COLO829 (cell line): Measurements from ENCODE around the gene DGKG.
A peak's percentile ranks its signal among the peaks of the same experiment; 100 is the strongest.

ENCODE experiments used
- DNase-seq: peaks from one replicate; pipeline ENCODE4 v3.0.0; 2012; ENCODE audit warnings: low spot score

DGKG gene

DNA sequence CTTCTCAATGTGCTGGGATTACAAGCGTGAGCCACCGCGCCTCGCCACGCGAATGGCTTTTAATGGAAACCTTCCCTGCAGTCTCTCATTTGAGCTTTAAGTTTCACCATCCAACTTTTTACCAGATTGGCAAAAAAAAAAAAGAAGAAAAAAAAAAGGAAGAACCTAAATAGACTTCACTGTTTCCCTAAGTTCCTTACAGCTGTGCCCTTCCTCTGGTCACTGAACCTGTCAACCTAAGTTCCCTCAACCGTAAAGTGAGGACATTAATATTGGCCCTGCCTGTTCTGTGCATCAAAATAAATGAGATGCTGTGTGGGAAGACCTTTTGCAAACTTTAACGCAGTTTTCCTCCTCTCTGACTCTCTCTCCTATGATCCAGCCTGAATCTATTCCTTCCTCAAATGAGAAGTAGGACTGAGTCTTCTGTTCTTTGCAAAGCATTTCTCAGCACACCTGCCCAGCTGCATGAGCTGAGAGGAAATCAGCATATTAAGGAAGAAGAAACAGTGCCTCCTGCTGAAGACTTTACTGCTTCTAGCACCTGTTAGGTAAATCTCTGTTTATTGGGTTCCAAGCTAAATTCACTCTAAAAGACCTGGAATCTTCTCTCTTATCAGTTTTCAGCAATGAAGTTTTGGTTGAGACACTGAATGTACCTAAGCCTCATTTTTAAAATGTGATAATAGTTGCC lies 153.6 kb downstream of the DGKG start:
- no peak for DNase-seq

GRCh38 chr3:186207515-186207914 lies 154.5 kb downstream of the DGKG start:
- DNase-seq, result no peak

GRCh38 chr3:186200726-186201125 lies 161.3 kb downstream of the DGKG start:
- DNase-seq, result peak; percentile 64

GRCh38 chr3:186198442-186198841 lies 163.6 kb downstream of the DGKG start:
- DNase-seq, result no peak

DNA sequence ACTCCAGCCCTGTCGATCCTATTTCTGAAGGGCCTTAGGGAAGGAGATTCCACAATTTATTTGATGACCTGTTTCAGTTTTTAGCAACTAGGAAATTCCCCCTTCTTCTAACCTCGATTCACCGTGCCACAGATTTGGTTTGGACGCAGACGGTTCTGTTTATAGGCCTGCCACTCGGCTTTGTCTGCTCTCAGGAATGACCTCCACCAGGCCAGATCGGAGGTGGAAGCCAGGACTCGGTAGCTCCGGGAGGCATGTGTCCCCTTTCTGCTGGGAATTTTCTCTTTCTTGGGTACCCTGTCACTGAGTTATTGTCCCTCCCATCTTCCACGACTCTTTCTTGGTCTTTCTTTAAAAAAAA lies 167.6 kb downstream of the DGKG start:
- DNase-seq, result no peak

- no peak for DNase-seq
Observed at GRCh38 chr3:186193534-186194450, 168.2 kb downstream of the DGKG start.

DNA sequence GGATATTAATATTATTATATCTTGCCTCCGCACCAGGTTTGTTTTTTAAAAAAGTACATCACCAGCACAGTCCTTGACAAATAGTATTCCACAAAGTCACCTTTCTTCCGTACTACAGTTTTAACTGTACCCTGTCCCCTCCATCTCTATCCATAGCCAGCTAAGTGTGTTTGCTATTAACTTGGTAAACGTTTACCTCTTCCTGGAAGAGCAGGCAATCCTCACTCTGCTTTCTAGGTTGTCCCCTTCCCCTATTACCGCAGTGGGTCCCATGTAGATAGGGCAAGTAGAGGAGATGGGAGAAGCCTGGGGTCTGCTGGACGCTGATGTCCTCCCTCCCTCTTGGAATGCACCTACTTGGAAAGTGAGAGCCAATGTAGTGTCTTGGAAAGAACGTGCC lies 169.2 kb downstream of the DGKG start:
- no peak for DNase-seq

GRCh38 chr3:186189492-186189891 lies 172.5 kb downstream of the DGKG start:
- DNase-seq, result no peak

GRCh38 chr3:186187401-186188275 lies 174.4 kb downstream of the DGKG start:
- DNase-seq, result no peak

DNA sequence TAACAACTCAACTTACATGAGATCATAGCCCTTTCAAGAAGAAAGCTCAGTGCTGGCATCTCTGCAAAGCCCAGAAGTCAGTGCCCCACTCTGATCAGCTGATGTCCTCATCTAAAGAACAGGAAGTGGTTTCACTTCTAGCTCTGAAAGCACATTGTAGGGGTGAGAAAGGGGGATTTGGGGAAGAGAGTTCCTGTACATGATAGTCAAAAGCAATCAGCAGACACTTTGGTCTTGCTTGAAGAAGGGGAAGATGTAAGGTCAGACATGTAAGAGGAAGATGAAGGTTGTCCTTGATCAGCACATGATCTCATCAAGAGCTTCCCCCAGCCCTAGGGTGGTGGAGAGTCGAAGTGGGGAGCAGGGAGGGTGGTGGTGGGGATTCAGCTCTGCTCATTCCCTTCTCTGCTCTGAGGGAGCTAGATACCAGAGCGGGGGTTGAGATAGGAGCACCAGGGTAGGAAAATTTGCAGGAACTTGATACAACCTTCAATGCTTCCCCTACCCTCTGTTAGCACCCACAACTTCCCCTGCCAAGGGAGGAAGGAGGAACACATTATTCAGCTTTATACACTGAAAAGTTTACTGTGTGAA lies 176.7 kb downstream of the DGKG start:
- DNase-seq, result no peak

DNA sequence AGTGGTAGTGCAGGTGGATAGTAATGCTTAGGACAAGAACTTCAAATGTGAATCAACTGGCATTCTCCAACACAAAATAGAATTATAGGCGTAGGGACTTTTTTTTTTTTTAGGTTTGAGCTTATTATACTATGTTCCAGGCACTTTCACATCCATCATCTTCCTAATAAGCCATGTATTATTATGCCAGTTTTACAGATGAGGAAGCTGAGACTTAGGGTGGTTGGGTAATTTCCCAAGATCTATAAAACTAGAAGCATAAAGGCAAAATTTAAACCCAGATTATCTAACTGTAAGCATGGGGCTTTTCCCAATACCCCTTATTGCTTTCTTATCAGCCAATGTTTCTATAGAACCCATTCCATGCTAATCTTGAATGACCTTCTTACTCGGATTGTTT lies 178.0 kb downstream of the DGKG start:
- no peak for DNase-seq

- DNase-seq, result no peak
Observed at GRCh38 chr3:186182850-186183249, 179.2 kb downstream of the DGKG start.

DNA sequence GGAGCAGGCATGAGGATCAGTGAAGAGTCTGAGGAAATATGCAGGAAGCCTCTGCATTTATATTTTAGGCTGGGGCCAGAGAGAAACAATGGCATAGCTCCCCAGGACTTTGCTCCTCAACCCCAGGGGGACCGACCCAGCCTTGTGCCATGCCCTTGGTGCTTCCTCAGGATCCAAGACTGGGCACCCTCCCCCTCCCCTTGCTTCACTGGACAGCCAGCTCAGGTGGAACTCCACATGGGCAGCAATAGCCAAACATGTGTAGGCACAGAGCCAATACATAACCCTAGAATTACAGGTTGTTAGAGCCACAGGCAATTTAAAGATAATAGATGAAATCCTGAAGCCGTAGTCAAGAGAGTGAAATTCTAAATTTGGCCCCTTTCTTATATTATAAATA lies 180.1 kb downstream of the DGKG start:
- no peak for DNase-seq

- no peak for DNase-seq
Observed at GRCh38 chr3:186180891-186181481, 181.0 kb downstream of the DGKG start.

DNA sequence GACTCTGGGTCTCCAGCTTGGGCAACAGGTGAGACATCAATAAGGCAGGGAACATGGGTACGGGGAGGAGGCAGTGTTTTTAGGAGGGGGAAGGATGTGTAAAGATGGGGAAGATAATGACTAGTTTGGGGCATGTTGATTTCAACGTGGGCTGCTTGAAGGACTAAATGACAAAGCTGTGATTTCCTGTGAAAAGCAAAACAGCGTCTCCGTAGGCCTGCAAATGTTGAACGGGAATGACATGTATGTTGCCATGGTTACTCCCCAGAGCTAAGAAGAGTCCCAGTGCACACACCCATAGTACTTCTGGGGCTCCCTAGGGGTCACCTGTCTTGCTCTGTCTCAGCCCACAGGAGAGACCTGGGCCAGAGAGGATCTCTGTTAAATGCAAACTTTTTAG lies 181.9 kb downstream of the DGKG start:
- DNase-seq, result no peak

- DNase-seq, result no peak
Observed at GRCh38 chr3:186178412-186178811, 183.6 kb downstream of the DGKG start.

DNA sequence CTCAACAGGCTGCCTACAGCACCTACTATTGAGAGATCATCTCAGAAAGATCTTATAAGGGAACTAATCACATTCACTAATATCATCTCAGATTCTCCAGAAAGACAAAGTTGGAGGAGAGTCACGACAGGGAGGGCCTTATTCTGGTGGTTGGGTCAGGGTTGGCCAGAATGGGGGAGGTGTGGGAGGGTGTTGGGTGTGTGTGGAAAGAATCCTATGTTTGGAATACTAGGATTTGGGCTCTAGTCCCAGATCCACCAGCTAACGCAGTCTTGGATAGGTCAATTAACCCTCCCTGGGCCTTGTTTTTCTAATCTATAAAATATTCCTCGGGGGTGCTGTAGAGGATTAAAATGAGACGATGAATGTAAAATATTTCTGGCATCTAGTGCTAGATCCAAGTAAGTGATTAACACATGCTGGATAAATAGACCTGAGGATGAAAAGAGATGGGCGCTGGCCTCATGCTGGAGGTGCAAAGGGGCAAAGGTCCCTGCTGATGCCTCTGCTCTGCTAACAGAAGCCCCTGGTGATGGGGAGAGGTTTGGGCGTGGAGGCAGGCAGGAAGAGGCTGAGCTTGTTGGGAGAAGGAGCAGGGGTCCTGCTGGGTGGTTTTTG lies 185.6 kb downstream of the DGKG start:
- no peak for DNase-seq

DNA sequence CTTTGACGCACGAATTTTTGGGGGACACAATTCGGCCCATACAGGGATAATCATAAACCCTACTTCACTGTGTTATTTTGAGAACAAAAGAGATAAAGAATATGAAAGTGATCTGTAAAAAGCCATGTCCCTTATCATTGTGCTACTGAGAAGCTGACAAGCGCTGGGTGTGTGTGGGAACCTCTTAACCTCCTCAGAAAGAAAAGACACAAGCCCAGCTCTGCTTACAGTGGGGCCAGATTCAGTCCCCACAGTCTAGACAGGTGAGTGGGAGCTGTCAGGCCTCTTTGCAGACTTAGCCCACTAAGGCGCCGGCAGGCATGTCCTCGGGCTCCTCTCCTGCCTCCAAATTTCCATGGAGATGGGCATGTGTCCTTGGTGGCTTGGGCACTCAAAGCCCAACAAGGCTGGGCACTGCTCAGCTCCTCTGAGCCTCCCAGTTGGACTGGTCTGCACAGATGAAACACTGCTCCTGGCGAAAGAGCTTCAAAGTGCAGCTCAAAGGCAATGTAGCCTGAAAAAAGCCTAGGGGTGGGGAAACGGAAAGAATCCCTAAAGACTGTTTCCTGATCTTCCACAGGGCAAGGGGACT lies 188.7 kb downstream of the DGKG start:
- no peak for DNase-seq

- DNase-seq, result no peak
Observed at GRCh38 chr3:186172353-186172752, 189.7 kb downstream of the DGKG start.

GRCh38 chr3:186171521-186171920 lies 190.5 kb downstream of the DGKG start:
- no peak for DNase-seq

- DNase-seq, result no peak
Observed at GRCh38 chr3:186170516-186170915, 191.5 kb downstream of the DGKG start.
